Breast epithelium (tissue), 3 donors: ENCODE data around the gene GHRL.

Experiments used
- POLR2A ChIP-seq: fragments of 450-650 bp; IDR thresholded peaks from one replicate; pipeline ENCODE4 v1.6.1; 2016; ENCODE audit warnings: antibody characterized with exemption, mild to moderate bottlenecking, moderate library complexity
- TF ChIP-seq, protein P1 (sequence below), 3 donors: fragments of 450-650 bp; IDR thresholded peaks; one replicate each; pipeline ENCODE4 v1.5.1; 2016 to 2017; ENCODE audit warnings: antibody characterized with exemption in 3 of 3, mild to moderate bottlenecking in 3 of 3, moderate library complexity in 3 of 3

- TF ChIP-seq, protein P1, sequence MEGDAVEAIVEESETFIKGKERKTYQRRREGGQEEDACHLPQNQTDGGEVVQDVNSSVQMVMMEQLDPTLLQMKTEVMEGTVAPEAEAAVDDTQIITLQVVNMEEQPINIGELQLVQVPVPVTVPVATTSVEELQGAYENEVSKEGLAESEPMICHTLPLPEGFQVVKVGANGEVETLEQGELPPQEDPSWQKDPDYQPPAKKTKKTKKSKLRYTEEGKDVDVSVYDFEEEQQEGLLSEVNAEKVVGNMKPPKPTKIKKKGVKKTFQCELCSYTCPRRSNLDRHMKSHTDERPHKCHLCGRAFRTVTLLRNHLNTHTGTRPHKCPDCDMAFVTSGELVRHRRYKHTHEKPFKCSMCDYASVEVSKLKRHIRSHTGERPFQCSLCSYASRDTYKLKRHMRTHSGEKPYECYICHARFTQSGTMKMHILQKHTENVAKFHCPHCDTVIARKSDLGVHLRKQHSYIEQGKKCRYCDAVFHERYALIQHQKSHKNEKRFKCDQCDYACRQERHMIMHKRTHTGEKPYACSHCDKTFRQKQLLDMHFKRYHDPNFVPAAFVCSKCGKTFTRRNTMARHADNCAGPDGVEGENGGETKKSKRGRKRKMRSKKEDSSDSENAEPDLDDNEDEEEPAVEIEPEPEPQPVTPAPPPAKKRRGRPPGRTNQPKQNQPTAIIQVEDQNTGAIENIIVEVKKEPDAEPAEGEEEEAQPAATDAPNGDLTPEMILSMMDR (IDR thresholded peaks at IDR 0.05) = no peak
- TF ChIP-seq POLR2A = no peak
Observed at GRCh38 chr3:10242182-10243065, 50.3 kb downstream of the GHRL start.
